Suprapubic skin (tissue), 4 donors: ENCODE data around the gene DNAH5. TPM values are rescaled to one million over a fixed set of nuclear protein-coding genes. Genes with fewer than 3 reads are reported as not detected.

Source experiments
- DNase-seq, 2 donors: peaks; one replicate each; pipeline ENCODE4 v3.0.0-alpha.2; 2019; ENCODE audit warnings: low spot score in 2 of 2
- H3K27ac ChIP-seq: fragments of 200-600 bp; sonication (generic); one replicate; pipeline ENCODE4 v1.5.1; 2019
- H3K27me3 ChIP-seq: fragments of 200-600 bp; sonication (generic); one replicate; pipeline ENCODE4 v1.5.1; 2019
- H3K36me3 ChIP-seq: fragments of 200-600 bp; sonication (generic); one replicate; pipeline ENCODE4 v1.5.1; 2019
- H3K4me1 ChIP-seq: fragments of 200-600 bp; sonication (generic); one replicate; pipeline ENCODE4 v1.5.1; 2019
- H3K4me3 ChIP-seq: fragments of 200-600 bp; sonication (generic); one replicate; pipeline ENCODE4 v1.5.1; 2019; ENCODE audit warnings: mild to moderate bottlenecking
- H3K9me3 ChIP-seq: fragments of 200-600 bp; sonication (generic); one replicate; pipeline ENCODE4 v1.5.1; 2019
- CTCF ChIP-seq, 2 donors: fragments of 200-600 bp in 1 of 2; fragments of 450-650 bp in 1 of 2; sonication (generic) in 1 of 2; IDR thresholded peaks; one replicate each; pipeline ENCODE4 v1.5.1; 2016 to 2019; ENCODE audit warnings: antibody characterized with exemption in 2 of 2, mild to moderate bottlenecking in 1 of 2, moderate library complexity in 1 of 2
- EP300 ChIP-seq: sonication (generic); formaldehyde crosslinking; IDR thresholded peaks from one replicate; pipeline ENCODE4 v1.6.1; 2017; ENCODE audit warnings: antibody characterized with exemption
- POLR2A ChIP-seq, 2 donors: fragments of 450-650 bp; IDR thresholded peaks; one replicate each; pipeline ENCODE4 v1.6.1; 2017; ENCODE audit warnings: antibody characterized with exemption in 2 of 2, mild to moderate bottlenecking in 2 of 2, moderate library complexity in 2 of 2
- POLR2AphosphoS5 ChIP-seq, 3 donors: sonication (generic); formaldehyde crosslinking; IDR thresholded peaks; one replicate each; pipeline ENCODE4 v1.6.1; 2017; ENCODE audit warnings: antibody characterized with exemption in 3 of 3
- WGBS: methylation state at CpG from one replicate; pipeline ENCODE4 v1.1.5; 2018; 5-methylcytosine and 5-hydroxymethylcytosine counted together
- total RNA-seq, 4 donors: library from RNA; depleted of rRNA; stranded (reverse); fragments of >200 nt; gene quantifications; one replicate each; pipeline ENCODE4 v1.1.0, GENCODE V29; 2016

DNAH5 gene
- total RNA-seq, 4 donors from 2014 or later = 0.13 to 0.56 (median 0.18) TPM

GRCh38 chr5:13695076-13695712 is 249.3 kb downstream of the DNAH5 start:
- WGBS = 38% methylated on average over 9 of the region's 9 CpGs
- no peaks in the 10 kb centered on the region for H3K4me1 ChIP-seq

GRCh38 chr5:13692172-13692571 is 252.3 kb downstream of the DNAH5 start:
- TF ChIP-seq POLR2AphosphoS5 (IDR thresholded peaks at IDR 0.05) = no peak

More at GRCh38 chr5:13695076-13695712, 249.3 kb downstream of the DNAH5 start:
- H3K27me3 ChIP-seq = no peaks in the 10 kb centered on the region
- H3K9me3 ChIP-seq = no peaks in the 10 kb centered on the region
- no peak for TF ChIP-seq EP300
- no peak for TF ChIP-seq POLR2A (IDR thresholded peaks at IDR 0.05)
- no peak for TF ChIP-seq CTCF (IDR thresholded peaks at IDR 0.05)
- no peak for TF ChIP-seq POLR2AphosphoS5 (IDR thresholded peaks at IDR 0.05)
- no peak overlapping the region for H3K4me3 ChIP-seq
- no peak for DNase-seq
- no peak overlapping the region for H3K27ac ChIP-seq
- no peaks in the 10 kb centered on the region for H3K36me3 ChIP-seq

GRCh38 chr5:13676531-13676930 is 268.0 kb downstream of the DNAH5 start:
- DNase-seq = no peak
- Histone ChIP-seq H3K4me3 (no peak overlapping the region), H3K27me3 (no peaks in the 10 kb centered on the region), H3K36me3 (no peaks in the 10 kb centered on the region), H3K27ac (no peak overlapping the region), H3K9me3 (peaks cover under 1% of the 10 kb centered on the region), H3K4me1 (no peaks in the 10 kb centered on the region)
- TF ChIP-seq CTCF (IDR thresholded peaks at IDR 0.05) (no peak), POLR2A (IDR thresholded peaks at IDR 0.05) (no peak), EP300 (no peak), POLR2AphosphoS5 (IDR thresholded peaks at IDR 0.05) (no peak)
- WGBS = 88% methylated on average over 4 of the region's 4 CpGs

More at GRCh38 chr5:13692172-13692571, 252.3 kb downstream of the DNAH5 start:
- Histone ChIP-seq H3K36me3 (no peaks in the 10 kb centered on the region), H3K27ac (no peak overlapping the region), H3K27me3 (no peaks in the 10 kb centered on the region), H3K9me3 (peaks cover 10% of the 10 kb centered on the region), H3K4me1 (no peaks in the 10 kb centered on the region), H3K4me3 (no peak overlapping the region)
- DNase-seq = no peak

GRCh38 chr5:13674391-13674790 is 270.1 kb downstream of the DNAH5 start:
- H3K27ac ChIP-seq = no peak overlapping the region
- no peak overlapping the region for H3K4me3 ChIP-seq
- no peaks in the 10 kb centered on the region for H3K4me1 ChIP-seq
- DNase-seq = no peak
- no peaks in the 10 kb centered on the region for H3K27me3 ChIP-seq
- TF ChIP-seq POLR2A (IDR thresholded peaks at IDR 0.05) = no peak
- TF ChIP-seq POLR2AphosphoS5 (IDR thresholded peaks at IDR 0.05) = no peak
- no peaks in the 10 kb centered on the region for H3K36me3 ChIP-seq
- H3K9me3 ChIP-seq = peaks cover 4% of the 10 kb centered on the region

GRCh38 chr5:13673511-13673910 is 271.0 kb downstream of the DNAH5 start:
- Histone ChIP-seq H3K36me3 (no peaks in the 10 kb centered on the region), H3K27ac (no peak overlapping the region), H3K4me3 (no peak overlapping the region), H3K9me3 (peaks cover 4% of the 10 kb centered on the region), H3K4me1 (no peaks in the 10 kb centered on the region), H3K27me3 (no peaks in the 10 kb centered on the region)
- DNase-seq = no peak
- 47% methylated on average over 3 of the region's 3 CpGs for WGBS
- no peak for TF ChIP-seq EP300
- TF ChIP-seq CTCF (IDR thresholded peaks at IDR 0.05) = no peak
- no peak for TF ChIP-seq POLR2A (IDR thresholded peaks at IDR 0.05)
- TF ChIP-seq POLR2AphosphoS5 (IDR thresholded peaks at IDR 0.05) = no peak

GRCh38 chr5:13664377-13664776 is 280.1 kb downstream of the DNAH5 start:
- Histone ChIP-seq H3K9me3 (no peaks in the 10 kb centered on the region), H3K36me3 (no peaks in the 10 kb centered on the region), H3K27ac (no peak overlapping the region), H3K4me3 (no peak overlapping the region), H3K4me1 (no peaks in the 10 kb centered on the region), H3K27me3 (no peaks in the 10 kb centered on the region)
- no peak for DNase-seq
- WGBS = 33% methylated on average over 3 of the region's 3 CpGs
- TF ChIP-seq CTCF (IDR thresholded peaks at IDR 0.05) = no peak
- no peak for TF ChIP-seq POLR2AphosphoS5 (IDR thresholded peaks at IDR 0.05)
- TF ChIP-seq EP300 = no peak
- TF ChIP-seq POLR2A (IDR thresholded peaks at IDR 0.05) = no peak
